ENCODE data around the gene AMZ1. TPM values are rescaled to one million over a fixed set of nuclear protein-coding genes. Genes with fewer than 3 reads are reported as not detected.
"Not testable (repeated sequence)": the region's sequence is repeated elsewhere in the genome, so short reads cannot be mapped to it uniquely, and the experiment has no call there.

Gene AMZ1
- total and polyA plus RNA-seq, 4 donors: 0.83 to 4.8 (median 3.2) TPM

- Histone ChIP-seq H3K4me1 (ENCODE audit: control insufficient read depth, insufficient read depth, low read length) (peaks cover 27% of the 10 kb centered on the region), H3K27ac (ENCODE audit: low read depth, low read length) (no peak overlapping the region), H3K9me3 (ENCODE audit: control insufficient read depth, insufficient read depth, low read length) (no peaks in the 10 kb centered on the region), H3K4me3 (ENCODE audit: low read depth, low read length) (no peak overlapping the region), H3K27me3 (ENCODE audit: control insufficient read depth, insufficient read depth, low read length) (no peaks in the 10 kb centered on the region), H3K36me3 (ENCODE audit: control insufficient read depth, insufficient read depth, low read length) (peaks cover 18% of the 10 kb centered on the region)
- no peak for DNase-seq (ENCODE audit: low read depth in 4 of 6, low spot score in 6 of 6)
- 69% methylated on average over 6 of the region's 7 CpGs for WGBS (ENCODE audit: insufficient coverage)
These were observed 20.2 kb upstream of the AMZ1 start for GRCh38 chr7:2667843-2668242.

- no peaks in the 10 kb centered on the region for H3K9me3 ChIP-seq (ENCODE audit: control insufficient read depth, insufficient read depth, low read length)
- no peaks in the 10 kb centered on the region for H3K27me3 ChIP-seq (ENCODE audit: control insufficient read depth, insufficient read depth, low read length)
- peaks cover 21% of the 10 kb centered on the region for H3K4me1 ChIP-seq (ENCODE audit: control insufficient read depth, insufficient read depth, low read length)
- H3K4me3 ChIP-seq (ENCODE audit: low read depth, low read length): no peak overlapping the region
- DNase-seq (ENCODE audit: low read depth in 4 of 6, low spot score in 6 of 6): no peak
- H3K27ac ChIP-seq (ENCODE audit: low read depth, low read length): no peak overlapping the region
- H3K36me3 ChIP-seq (ENCODE audit: control insufficient read depth, insufficient read depth, low read length): peaks cover 13% of the 10 kb centered on the region
- WGBS (ENCODE audit: insufficient coverage): 67% methylated on average over 6 of the region's 6 CpGs
These were observed 19.6 kb upstream of the AMZ1 start for GRCh38 chr7:2668401-2668800.

GRCh38 chr7:2670171-2670570, 17.8 kb upstream of the AMZ1 start:
- no peak for DNase-seq (ENCODE audit: low read depth in 4 of 6, low spot score in 6 of 6)
- Histone ChIP-seq H3K27me3 (ENCODE audit: control insufficient read depth, insufficient read depth, low read length) (no peaks in the 10 kb centered on the region), H3K4me1 (ENCODE audit: control insufficient read depth, insufficient read depth, low read length) (peaks cover 12% of the 10 kb centered on the region), H3K4me3 (ENCODE audit: low read depth, low read length) (no peak overlapping the region), H3K27ac (ENCODE audit: low read depth, low read length) (no peak overlapping the region), H3K36me3 (ENCODE audit: control insufficient read depth, insufficient read depth, low read length) (peaks cover 5% of the 10 kb centered on the region), H3K9me3 (ENCODE audit: control insufficient read depth, insufficient read depth, low read length) (no peaks in the 10 kb centered on the region)
- WGBS (ENCODE audit: insufficient coverage): 89% methylated on average over 13 of the region's 13 CpGs

GRCh38 chr7:2670720-2671391, 17.1 kb upstream of the AMZ1 start:
- Histone ChIP-seq H3K9me3 (ENCODE audit: control insufficient read depth, insufficient read depth, low read length) (no peaks in the 10 kb centered on the region), H3K27me3 (ENCODE audit: control insufficient read depth, insufficient read depth, low read length) (no peaks in the 10 kb centered on the region), H3K27ac (ENCODE audit: low read depth, low read length) (no peak overlapping the region), H3K4me3 (ENCODE audit: low read depth, low read length) (no peak overlapping the region), H3K36me3 (ENCODE audit: control insufficient read depth, insufficient read depth, low read length) (no peaks in the 10 kb centered on the region), H3K4me1 (ENCODE audit: control insufficient read depth, insufficient read depth, low read length) (peaks cover 6% of the 10 kb centered on the region)
- peak in 2 of 6 donors; percentile 77 to 81 for DNase-seq (ENCODE audit: low read depth in 4 of 6, low spot score in 6 of 6)
- 28% methylated on average over 24 of the region's 25 CpGs for WGBS (ENCODE audit: insufficient coverage)

GRCh38 chr7:2673214-2673613, 14.8 kb upstream of the AMZ1 start:
- not testable (repeated sequence) for H3K27me3 ChIP-seq (ENCODE audit: control insufficient read depth, insufficient read depth, low read length); H3K4me3 ChIP-seq (ENCODE audit: low read depth, low read length); H3K27ac ChIP-seq (ENCODE audit: low read depth, low read length); H3K36me3 ChIP-seq (ENCODE audit: control insufficient read depth, insufficient read depth, low read length); H3K9me3 ChIP-seq (ENCODE audit: control insufficient read depth, insufficient read depth, low read length); H3K4me1 ChIP-seq (ENCODE audit: control insufficient read depth, insufficient read depth, low read length); DNase-seq (ENCODE audit: low read depth in 4 of 6, low spot score in 6 of 6)
- 100% methylated on average over 1 of the region's 6 CpGs for WGBS (ENCODE audit: insufficient coverage)

- no peak for DNase-seq (ENCODE audit: low read depth in 4 of 6, low spot score in 6 of 6)
- Histone ChIP-seq H3K27ac (ENCODE audit: low read depth, low read length) (no peak overlapping the region), H3K9me3 (ENCODE audit: control insufficient read depth, insufficient read depth, low read length) (no peaks in the 10 kb centered on the region), H3K27me3 (ENCODE audit: control insufficient read depth, insufficient read depth, low read length) (no peaks in the 10 kb centered on the region), H3K4me3 (ENCODE audit: low read depth, low read length) (no peak overlapping the region), H3K4me1 (ENCODE audit: control insufficient read depth, insufficient read depth, low read length) (peaks cover 12% of the 10 kb centered on the region), H3K36me3 (ENCODE audit: control insufficient read depth, insufficient read depth, low read length) (no peaks in the 10 kb centered on the region)
These were observed 14.1 kb upstream of the AMZ1 start for GRCh38 chr7:2673934-2674333.

GRCh38 chr7:2675256-2675764, 12.7 kb upstream of the AMZ1 start:
- DNase-seq (ENCODE audit: low read depth in 4 of 6, low spot score in 6 of 6): no peak
- WGBS (ENCODE audit: insufficient coverage): 94% methylated on average over 3 of the region's 9 CpGs
- H3K27ac ChIP-seq (ENCODE audit: low read depth, low read length): no peak overlapping the region
- H3K27me3 ChIP-seq (ENCODE audit: control insufficient read depth, insufficient read depth, low read length): no peaks in the 10 kb centered on the region
- H3K36me3 ChIP-seq (ENCODE audit: control insufficient read depth, insufficient read depth, low read length): peaks cover 3% of the 10 kb centered on the region
- no peaks in the 10 kb centered on the region for H3K9me3 ChIP-seq (ENCODE audit: control insufficient read depth, insufficient read depth, low read length)
- H3K4me3 ChIP-seq (ENCODE audit: low read depth, low read length): no peak overlapping the region
- H3K4me1 ChIP-seq (ENCODE audit: control insufficient read depth, insufficient read depth, low read length): peaks cover 25% of the 10 kb centered on the region

- not testable (repeated sequence) for H3K36me3 ChIP-seq (ENCODE audit: control insufficient read depth, insufficient read depth, low read length); H3K9me3 ChIP-seq (ENCODE audit: control insufficient read depth, insufficient read depth, low read length); H3K27ac ChIP-seq (ENCODE audit: low read depth, low read length); H3K27me3 ChIP-seq (ENCODE audit: control insufficient read depth, insufficient read depth, low read length); DNase-seq (ENCODE audit: low read depth in 4 of 6, low spot score in 6 of 6); H3K4me3 ChIP-seq (ENCODE audit: low read depth, low read length)
- 62% methylated on average over 6 of the region's 8 CpGs for WGBS (ENCODE audit: insufficient coverage)
- peaks cover 31% of the 10 kb centered on the region for H3K4me1 ChIP-seq (ENCODE audit: control insufficient read depth, insufficient read depth, low read length)
These were observed 11.4 kb upstream of the AMZ1 start for GRCh38 chr7:2676576-2676975.

GRCh38 chr7:2678454-2678853, 9.5 kb upstream of the AMZ1 start:
- H3K27ac ChIP-seq (ENCODE audit: low read depth, low read length); H3K36me3 ChIP-seq (ENCODE audit: control insufficient read depth, insufficient read depth, low read length); DNase-seq (ENCODE audit: low read depth in 4 of 6, low spot score in 6 of 6); H3K9me3 ChIP-seq (ENCODE audit: control insufficient read depth, insufficient read depth, low read length); H3K27me3 ChIP-seq (ENCODE audit: control insufficient read depth, insufficient read depth, low read length); H3K4me3 ChIP-seq (ENCODE audit: low read depth, low read length): not testable (repeated sequence)
- peaks cover 49% of the 10 kb centered on the region for H3K4me1 ChIP-seq (ENCODE audit: control insufficient read depth, insufficient read depth, low read length)
- 81% methylated on average over 7 of the region's 15 CpGs for WGBS (ENCODE audit: insufficient coverage)

Measured in spinal cord (tissue), 10 donors.